AG08395 (cell line): ENCODE results near the gene SNX22.
A peak's percentile ranks its signal among the peaks of the same experiment; 100 is the strongest.

Experiments used
- DNase-seq: peaks from one replicate; pipeline ENCODE4 v3.0.0; 2012; ENCODE audit warnings: mixed read lengths, low spot score

SNX22 gene

DNA sequence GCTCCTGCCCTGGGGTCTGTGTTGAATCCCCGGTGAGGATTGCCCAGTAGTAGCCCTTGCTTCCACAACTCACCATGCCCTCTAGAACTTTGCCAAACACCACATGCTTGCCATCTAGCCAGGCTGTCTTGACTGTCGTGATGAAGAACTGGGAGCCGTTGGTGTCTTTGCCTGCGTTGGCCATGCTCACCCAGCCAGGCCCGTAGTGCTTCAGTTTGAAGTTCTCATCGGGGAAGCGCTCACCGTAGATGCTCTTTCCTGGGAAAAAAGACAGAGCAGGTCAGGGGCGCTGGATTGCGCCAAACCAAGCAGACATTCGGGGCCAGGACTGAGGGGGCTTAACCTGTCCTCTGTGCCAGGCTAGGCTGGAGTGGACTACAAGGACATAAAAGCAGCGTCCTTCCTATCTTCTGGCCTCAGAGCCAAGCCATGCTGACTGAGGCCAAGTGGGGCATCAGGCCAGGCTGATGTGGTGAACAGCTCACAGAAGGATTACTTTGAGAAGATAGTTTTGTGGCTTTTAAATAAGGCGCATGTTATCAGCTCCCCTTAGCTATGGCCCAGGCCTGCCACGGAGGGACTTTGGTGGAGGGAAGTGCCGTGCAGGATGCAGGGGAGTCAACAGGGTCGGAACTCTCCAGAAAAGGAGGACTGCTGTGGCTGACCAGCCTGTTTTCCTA lies 5.3 kb downstream of the SNX22 start:
- DNase-seq, result no peak

DNA sequence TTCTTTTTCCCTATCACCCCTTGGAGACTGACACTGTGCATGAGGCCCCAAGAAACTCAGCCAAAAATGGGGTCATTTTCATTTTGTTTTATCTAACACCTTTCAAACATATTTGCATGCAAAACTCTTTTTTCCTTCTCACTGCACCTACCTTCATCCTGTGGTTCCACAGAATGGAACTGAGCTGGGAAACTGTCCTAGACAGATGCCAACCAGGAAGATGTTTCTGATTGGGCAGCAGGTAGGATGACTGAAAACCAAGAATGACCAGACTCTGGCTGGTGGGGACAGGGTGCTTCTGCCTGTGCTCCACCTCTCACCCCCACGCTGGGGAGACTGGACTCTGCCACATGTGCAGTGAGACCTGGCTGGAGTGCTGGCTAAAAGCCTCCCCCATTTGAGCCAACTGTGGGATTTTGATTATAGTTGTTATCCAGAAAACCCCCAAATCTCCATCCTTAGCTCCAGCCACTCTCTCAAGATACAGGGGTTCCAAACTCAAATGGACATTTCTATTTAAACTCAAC lies 6.1 kb downstream of the SNX22 start:
- DNase-seq, result no peak

DNA sequence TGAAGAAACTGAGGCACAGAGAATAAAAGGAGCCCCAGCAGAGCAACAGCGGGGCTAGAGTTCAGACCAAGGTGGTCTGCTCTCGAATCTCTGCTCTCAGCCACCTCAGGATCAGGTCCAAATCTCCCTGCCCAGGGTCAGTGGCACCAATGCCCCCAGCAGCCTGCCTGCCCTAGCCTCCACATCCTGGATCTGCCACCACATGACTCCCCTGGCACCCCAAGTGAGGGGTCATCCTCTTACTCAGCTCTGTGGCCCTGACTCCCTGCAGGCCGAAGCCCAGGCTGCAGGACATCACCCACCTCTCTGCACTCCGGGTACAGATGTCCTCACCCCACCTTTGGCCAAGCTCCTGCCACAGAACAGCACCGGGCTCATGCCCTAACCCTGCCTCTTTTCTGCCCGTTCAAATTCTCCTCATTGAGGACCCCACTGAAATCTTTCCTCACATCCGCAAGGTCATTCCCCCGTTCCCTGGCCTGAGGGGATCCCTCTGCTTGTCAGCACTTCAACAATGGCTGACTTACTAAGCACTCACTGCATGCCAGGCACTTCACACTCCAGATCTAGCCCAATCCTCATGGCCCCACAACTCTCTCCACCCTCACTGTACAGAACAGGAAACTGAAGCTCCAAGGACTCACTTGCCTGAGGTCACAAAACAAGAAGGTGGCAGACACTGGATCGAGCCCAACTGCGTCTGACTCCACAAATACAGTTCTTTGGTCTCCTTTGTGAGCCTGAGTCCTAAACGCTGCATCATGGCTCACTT lies 7.0 kb downstream of the SNX22 start:
- DNase-seq, result no peak

DNA sequence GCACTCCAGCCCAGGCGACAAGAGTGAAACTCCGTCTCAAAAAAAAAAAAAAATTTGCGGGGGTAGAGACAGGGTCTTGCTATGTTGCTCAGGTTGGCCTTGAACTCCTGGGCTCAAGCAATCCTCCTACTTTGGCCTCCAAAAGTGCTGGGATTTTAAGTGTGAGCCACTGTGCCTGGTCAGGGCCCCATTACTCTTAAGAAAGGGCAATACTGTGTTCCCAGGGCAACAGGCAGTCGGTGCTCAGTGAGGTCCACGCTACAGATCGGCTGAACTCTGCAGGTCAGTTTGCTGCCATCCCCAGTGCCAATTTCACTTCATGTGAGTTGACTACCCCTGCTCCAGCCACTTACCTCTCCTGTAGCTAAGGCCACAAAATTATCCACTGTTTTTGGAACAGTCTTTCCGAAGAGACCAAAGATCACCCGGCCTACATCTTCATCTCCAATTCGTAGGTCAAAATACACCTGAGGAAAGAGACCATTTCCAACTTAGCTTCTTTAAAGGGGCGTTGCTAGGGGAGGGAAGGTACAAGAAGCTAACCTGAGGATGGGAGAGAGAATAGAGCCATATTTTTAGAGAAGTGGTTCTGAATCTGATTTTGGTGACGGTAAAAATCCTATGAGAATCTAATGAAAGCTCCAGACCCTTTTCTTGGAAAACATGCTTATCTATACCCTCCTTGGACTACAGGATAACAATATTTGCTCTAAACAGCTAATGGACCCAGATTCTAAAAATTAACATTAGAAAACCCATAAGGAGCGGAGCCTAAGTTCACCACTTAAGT lies 10.4 kb downstream of the SNX22 start:
- DNase-seq, result no peak

DNA sequence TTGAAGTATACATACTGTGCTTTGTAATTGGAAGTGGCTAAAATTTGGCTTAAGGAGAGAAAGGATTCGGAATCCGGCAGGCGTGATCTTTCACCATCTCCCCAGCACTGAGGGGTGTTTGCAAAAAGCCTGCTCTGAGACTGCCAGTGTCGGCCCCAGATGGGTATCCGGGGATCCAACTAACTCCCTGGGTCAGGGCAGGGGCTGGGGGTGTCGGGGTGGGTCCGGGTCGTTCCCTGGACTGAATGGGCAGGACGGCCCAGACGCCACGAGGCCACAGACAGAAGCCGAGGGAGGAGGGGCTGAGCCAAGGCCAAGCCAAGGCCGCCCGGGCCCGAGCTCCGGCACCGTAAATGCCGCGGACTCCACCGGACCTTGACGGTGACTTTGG lies 10.9 kb downstream of the SNX22 start:
- peak; percentile 39 for DNase-seq

DNA sequence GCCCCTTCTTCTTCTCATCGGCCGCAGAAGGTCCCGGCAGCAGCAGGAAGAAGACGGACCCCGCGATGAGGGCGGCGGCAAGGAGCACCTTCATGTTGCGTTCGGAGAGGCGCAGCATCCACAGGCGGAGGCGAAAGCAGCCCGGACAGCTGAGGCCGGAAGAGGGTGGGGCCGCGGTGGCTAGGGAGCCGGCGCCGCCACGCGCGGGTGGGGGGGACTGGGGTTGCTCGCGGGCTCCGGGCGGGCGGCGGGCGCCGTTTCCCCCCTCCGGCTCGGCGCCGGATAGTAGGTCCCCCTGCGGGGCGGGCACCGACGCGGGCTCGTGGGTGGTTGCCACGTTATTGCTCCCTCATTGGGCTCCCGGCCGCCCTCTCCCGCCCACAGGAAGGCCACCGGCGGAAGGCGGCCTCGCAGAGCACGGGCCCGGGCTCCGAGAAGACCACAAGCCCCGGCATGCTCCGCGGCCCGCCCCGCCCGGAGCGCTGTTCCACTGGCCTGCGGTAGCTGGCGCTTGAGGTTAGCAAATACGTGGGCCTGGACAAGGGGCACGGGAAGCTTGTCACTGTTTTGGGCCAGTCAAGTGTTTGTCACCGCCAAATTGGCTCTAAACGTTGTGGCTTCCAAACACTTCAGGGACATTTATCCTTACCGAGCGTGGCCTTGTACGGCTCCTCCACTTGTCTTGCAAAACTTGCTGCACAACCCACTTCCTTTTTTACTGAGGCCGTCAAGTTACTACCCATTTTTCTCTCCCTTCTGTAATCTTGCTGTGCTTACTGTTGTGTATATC lies 11.5 kb downstream of the SNX22 start, which contains the start of gene PPIB:
PPIB (minus strand) TSS at position 154 of the 790 bp plus-strand sequence; CDS start at position 118, 36 bp downstream.
- DNase-seq, result peak; percentile 97

DNA sequence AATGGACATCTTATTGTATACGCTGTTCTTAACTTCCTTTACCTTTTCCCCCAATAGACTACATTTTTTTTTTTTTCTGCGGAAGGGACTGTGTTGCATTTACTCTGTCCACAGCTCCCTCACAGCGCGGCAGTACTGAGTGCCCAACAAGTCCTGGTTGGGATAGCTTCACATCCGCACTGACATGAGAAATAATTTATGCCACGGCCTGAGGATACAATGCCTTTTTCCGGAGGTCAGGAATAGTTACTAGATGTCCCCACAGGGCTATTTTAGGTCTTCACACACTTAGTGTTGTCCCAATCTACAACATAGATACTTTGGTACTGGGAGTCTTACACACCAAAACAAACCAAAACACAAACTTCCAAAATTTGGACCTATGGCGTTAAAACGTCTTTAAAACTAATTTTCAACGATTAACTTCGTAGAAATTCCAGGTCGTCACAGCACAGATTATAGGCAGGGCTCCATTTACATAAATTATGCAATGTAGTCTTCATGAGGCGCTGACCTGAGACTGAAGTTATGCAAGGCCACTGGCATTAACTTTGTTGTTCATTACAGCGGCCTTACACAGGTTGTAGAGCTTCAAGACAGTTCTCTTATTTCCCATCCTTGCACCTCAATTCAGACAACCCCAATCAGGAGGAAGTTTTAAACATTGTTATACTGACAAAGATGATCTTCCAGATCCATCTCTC lies 12.3 kb downstream of the SNX22 start:
- DNase-seq, result no peak

DNA sequence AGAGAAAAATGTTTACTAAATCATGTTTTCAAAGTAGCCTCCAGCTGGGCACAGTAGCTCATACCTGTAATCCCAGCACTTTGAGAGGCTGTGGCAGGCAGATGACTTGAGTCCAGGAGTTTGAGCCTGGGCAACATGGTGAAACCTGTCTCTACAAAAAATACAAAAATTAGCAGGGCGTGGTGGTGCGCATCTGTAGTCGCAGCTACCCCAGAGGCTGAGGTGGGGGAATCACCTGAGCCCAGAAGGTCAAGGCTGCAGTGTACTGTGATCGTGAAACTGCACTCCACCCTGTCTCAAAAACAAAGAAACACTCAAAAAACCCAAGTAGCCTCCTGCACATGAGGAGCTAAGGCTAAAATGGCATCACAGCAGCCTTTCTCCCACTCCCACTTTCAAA lies 12.9 kb downstream of the SNX22 start:
- DNase-seq, result no peak

DNA sequence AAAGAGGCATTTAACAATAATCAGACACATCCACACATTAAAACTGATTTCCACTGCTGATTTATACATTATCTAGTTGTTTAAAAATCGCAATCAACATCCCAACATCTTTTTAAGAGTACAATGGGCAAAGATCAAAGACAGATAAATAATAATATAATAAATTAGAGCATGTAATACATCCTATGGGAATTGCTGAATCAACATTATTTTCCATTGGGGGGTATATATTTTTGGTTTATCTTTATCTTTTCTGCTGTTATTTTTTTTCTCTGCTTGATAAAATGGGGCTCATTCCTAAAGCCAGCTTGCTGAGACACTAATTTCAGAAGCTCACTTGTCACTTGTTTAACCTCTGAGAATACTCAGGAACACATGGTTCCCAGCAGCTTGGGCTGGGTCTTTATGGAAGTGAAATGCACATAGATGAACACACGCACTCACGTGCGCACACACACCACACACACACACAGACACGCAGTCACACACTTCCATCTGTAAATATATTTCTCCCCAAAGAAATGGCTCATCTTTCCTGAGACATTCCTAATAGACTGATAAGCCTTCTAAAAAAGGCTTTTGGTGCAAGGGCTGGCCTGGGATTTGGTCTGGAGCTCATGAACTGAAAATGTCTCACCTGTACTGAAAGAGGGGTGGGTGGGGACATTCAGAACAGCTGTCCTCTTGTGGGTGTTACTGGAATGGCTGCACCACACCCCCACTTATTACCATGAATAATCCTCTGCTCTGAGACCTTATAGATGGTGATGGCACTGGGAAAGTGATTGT lies 14.8 kb downstream of the SNX22 start:
- no peak for DNase-seq

DNA sequence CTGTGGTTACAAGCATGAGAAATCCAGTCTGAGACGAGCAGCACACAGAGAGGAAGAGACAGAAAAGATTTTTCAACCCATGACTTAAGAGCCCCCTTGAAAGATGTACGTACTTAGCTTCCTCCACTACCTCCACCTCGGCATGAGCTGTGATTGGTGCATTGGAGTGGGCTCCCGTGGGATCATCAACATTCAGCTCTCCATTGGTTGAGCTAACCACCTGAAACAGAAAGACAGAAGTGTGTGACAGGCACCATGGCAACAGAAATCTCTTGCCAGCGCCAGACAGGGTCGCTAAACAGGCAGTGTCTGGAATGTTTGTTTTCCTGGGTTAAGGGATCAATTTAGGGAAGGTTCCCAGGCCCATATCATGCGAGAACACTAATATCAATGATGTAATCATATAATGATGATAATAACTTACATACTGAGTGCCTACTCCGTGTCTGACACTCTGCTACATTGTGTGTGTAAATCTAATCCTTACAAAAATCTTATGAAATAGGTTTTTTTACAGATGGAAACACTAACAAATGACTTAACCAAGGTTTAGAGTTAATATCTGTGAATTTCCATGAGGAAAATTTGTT lies 28.8 kb downstream of the SNX22 start:
- DNase-seq, result no peak

DNA sequence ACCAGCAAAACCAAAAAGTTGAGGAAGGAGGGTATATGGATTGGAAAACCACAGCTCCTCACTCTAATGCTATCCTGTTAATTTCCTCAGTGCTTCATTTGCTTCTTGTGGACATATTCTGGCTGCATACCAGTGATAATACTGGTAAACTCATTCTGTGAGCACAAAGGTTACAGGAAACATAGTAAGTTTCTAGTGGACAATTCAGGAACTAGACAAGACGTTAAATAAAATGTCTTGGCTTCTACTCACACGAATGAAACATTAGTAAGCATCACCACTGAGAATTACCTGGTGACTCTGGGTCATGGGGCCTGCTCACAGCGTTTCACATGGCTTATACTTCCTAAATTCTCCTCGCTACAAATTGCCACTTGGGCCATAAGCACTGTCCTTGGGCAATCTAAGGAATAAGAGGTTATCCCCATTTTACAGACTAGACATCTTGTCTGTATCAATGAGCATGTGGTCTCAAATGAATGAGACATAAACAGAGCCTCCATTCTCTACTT lies 31.4 kb downstream of the SNX22 start:
- DNase-seq, result no peak

DNA sequence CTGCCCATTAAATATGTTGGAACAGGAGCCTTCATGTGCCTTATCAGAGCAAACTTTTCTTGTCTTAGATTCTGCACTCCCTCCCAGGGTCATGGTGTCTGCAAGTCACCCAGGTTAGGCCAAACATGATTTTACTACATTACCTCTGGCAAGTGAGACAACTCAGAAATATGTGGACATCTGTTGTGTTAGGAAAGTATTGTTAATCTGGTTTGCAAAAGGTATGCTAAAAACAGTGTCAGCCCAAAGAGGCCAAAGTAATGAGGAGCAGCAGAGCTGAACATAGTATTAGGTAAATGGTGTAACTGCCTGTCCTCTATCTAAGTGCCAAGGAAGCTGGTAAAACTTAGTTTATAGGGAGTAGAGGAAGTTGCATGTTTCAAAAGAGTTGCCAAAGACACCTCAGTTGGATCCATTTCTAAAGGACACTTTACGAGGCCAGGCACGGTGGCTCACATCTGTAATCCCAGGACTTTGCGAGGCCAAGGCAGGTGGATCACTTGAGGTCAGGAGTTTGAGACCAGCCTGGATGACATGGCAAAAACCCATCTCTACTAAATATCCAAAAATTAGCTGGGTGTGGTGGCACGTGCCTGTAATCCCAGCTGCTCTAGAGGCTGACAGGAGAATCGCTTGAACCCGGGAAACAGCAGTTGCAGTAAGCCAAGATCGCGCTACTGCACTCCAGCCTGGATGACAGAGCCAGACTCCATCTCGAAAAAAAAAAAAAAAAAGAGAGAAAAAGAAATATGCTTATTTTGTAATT lies 33.8 kb downstream of the SNX22 start:
- DNase-seq, result no peak

DNA sequence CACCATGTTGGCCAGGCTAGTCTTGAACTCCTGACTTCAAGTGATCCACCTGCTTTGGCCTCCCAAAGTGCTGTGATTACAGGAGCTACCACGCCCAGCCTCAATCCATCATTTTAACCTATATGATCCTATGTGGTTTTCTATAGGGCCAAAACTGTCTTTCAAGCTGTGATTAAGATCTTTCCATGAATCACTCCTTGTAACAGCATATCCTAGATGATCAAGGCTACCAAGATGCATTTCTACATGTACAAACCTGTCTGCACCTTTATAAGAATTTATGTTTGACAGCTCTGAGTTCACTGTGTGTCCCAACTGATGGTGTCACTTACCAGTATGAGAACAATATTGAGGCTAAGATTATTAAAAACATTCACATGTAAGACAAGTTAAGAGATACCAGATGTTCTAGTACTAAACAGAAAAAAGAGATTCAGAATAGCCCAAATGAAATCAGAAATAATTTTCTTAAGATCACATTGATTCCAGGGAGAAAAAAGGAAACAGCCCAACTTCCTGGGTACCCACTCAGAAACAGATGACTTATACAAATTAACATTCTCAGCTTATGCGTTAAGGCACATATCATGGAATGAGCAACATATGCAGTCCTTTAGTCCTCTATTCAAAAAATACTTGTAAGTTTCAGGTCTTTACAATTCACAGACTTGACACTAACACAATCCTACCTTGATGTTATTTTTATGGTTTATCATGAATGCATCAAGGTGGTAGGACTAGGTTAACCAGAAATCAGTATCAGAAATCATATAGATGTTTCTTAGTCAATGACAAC lies 36.1 kb downstream of the SNX22 start:
- no peak for DNase-seq

DNA sequence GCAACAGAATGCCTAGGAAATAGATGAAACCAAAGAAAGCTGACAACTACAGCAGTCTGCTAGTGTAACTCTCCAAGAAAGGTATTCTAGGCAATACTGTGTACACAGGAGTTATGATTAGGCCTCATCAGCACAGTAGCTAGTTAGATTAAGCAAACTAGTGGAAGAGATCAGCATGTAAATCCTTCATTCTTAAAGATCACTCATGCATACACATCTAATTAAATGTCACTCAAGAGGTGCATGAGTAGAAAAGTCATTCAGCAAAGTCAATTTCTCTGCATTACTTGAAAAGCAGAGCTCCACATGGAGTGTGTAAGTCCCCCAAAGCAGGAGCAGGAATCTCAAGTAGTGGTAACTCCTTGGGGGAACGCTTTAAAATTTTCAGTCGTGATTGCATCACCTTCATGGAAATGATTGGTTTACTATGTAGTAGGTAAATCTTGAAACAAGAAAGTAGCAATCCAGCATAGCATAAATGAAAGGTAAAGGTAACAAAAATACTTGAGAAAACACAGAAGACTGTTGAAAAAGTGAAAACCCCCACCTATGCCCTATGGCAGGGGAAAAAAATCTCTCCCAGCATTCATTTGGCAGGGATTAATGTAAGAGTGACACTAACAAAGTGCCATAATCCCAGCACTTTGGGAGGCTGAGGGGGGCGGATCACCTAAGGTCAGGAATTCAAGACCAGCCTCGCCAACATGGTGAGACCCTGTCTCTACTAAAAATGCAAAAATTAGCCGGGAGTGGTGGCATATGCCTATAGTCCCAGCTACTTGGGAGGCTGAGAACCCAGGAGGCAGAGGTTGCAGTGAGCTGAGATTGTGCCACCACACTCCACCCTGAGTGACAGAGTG lies 40.7 kb downstream of the SNX22 start:
- DNase-seq, result no peak

DNA sequence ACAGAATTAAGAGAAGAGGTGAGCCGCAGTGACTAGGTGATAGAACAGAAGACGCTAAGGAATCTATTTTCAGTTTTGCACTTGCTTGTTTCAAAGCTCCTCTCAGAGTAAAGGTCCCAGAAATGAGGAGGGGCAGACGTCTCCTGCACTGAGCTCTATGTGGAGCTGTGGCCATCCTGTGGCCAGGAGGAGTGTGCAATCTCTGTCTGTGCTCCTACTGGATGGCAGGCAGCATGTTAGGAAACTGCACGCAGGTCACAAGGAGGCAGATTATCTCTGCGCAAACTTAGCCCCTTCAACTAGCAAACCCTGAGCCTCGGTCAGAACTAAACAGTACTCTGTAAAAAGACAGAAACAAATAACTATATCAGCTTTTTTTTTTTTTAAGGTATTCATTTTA lies 42.4 kb downstream of the SNX22 start:
- no peak for DNase-seq

DNA sequence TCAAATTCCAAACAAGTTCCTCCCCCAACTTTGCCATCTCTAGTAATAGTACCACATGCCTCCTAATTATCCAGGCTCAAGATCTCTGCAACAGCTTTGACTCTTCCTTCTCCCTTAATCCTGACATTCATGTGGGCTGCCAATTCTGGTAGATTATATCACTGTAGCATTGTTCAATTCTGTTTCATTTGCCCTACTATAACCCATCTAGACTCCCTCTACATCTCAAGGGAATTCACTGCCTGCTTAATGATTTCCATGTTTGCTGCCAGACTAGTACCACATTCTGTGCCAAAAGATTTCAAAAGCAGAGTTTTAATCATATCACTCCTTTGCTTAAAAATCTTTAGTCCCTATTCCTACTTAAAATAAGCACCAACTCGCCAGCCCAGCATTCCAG lies 45.9 kb downstream of the SNX22 start:
- DNase-seq, result peak; percentile 72

DNA sequence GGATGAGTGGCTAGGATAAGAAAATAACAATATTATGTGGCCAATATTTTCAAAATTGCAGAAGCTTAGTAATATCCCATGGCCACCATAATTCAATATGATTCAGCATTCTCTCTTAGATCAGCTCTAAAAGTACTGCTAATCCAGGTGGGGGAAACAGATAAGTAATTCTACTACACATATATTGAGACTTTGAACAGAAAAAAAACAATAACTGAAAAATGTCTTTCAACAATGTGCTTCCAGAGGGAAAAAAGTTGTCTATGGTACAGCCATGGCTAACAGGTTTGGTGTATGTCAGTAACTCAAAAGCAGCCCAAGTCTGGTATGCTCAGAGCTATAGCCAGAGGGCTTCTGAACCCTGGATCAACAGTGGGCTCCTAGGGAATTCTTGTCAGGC lies 53.7 kb downstream of the SNX22 start:
- no peak for DNase-seq
